ENCODE results near the gene SLC5A5.
A peak's percentile ranks its signal among the peaks of the same experiment; 100 is the strongest.

Gene SLC5A5

DNA sequence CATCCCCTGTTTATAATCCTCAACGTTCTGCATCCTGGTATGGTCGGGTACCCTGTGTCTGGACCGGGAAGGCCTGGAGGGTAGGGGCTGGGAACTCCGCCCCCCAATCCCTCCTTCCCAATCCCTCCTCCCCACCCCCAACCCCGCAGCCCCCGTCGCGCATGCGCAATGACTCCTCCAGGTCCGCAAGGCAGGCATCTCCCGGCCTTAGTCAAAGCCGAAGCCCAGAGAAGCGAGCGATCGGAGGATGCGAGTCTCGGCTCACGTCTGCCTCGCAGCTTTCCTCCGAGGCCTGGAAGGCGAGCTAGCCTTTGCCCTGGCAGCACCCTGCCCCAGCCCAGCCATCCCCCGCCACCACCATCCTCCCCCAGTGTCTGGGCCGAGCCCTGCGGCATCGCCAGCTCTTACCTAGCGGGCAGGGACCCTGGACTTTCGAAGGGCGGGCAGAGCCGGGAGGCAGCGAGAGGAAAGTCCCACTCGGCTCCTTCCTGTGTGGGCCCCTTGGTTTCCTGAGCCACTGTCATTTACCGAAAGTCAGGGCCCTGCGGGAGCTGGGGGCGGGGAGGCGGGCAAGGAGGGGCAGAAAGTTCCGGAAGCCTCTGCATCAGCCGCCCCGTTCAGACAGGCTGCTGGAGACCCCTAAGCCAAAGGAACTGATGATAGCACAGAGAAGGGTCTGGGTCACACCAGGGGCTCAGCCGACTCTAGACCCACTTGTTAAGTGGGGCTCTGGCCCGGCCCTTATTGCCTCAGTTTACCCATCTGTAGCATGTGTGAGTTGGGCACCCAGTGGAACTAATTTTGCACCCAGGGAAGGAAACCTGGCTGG, 24.0 kb upstream of the SLC5A5 start, which contains the start of gene JAK3:
TSS of gene JAK3 (minus strand) at position 445 of the 829 bp plus-strand sequence. CDS start 3,565 bp downstream, outside the sequence.
- DNase-seq = peak; percentile 92

- DNase-seq = no peak
Measured at GRCh38 chr19:17848595-17849292, 23.0 kb upstream of the SLC5A5 start.

- no peak for DNase-seq
Measured at GRCh38 chr19:17854061-17854460, 17.7 kb upstream of the SLC5A5 start.

DNA sequence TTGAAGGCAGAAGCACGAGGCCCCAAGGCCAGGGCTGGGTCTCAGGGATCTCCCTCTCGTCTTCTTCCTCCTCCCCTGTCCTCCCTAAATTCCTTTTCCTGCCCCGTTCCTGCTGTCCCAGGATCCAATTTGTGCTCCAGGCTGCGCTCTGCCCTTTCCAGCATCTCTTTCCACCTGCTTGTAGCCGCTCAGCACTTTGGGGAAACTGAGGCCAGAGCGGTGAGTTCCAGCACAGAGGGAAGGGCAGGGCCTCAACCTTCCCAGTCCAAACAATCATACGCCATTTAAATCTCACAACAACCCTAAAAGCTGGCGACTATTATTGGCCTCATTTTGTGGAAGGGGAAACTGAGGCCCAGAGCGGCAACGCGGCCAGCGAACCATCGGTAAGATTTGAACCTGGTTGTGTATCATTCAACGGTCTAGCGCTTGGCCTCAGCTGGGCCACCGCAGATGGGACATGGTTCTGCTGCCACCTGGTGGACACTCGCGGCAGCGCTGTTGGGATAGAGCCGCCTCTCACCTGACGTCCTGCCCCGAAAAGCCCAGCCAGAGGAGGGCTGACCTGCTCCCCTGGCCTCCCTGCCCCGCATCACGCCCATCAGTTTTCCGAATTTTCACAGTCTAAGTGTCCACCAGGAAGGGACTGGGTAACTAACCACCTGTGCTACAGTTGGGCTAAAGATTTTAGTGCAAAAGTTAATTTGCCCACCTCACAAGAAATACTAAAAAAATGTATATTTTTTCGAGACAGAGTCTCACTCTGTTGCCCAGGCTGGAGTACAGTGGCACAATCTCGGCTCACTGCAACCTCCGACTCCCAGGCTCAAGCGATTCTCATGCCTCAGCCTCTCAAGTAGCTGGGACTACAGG, 16.2 kb upstream of the SLC5A5 start:
- peak; percentile 92 for DNase-seq

- DNase-seq = peak; percentile 98
Measured at GRCh38 chr19:17859533-17860330, 12.0 kb upstream of the SLC5A5 start, which contains the start of gene RPL18A. TSS of gene RPL18A (plus strand) at chr19:17859910. CDS start at chr19:17859957, 47 bp downstream.

- DNase-seq = no peak
Measured at GRCh38 chr19:17860331-17860992, 11.3 kb upstream of the SLC5A5 start.

- DNase-seq = no peak
Measured at GRCh38 chr19:17860993-17861360, 10.8 kb upstream of the SLC5A5 start.

DNA sequence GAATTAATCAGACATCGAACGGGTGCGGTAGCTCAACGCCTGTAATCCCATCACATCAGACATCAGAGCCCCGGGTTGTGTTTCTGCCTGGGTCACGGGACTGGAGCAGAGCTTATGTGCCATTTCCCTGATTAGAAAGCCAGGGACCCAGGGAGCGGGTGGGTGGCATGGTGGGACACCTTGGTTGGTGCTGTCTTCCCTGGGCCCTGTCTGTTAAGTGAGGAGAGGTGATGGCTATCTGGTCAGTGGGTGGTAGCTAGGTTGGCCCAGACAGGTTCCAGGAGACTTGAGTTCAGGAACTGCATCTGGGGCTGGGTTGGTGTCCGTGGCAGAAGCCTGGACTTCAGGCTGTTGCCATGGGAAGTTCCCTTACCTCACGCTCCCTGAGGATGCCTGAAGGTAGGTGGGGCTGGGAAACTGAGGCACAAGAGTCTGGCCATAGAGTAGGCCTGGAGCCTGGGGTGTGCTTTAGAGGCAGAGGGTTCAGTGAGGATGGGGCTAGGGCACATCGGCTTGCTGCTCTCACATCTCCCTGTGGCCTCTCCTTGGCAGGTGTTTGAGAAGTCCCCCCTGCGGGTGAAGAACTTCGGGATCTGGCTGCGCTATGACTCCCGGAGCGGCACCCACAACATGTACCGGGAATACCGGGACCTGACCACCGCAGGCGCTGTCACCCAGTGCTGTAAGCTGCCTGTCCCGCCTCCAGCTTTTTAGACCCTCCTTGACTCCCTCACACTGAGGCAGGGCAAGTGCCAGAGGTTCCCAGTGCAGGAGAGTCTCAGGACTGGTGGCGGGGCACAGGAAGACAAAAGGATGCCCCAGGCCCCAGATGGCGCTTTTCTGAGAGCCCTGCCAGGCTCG, 10.0 kb upstream of the SLC5A5 start:
- no peak for DNase-seq

DNA sequence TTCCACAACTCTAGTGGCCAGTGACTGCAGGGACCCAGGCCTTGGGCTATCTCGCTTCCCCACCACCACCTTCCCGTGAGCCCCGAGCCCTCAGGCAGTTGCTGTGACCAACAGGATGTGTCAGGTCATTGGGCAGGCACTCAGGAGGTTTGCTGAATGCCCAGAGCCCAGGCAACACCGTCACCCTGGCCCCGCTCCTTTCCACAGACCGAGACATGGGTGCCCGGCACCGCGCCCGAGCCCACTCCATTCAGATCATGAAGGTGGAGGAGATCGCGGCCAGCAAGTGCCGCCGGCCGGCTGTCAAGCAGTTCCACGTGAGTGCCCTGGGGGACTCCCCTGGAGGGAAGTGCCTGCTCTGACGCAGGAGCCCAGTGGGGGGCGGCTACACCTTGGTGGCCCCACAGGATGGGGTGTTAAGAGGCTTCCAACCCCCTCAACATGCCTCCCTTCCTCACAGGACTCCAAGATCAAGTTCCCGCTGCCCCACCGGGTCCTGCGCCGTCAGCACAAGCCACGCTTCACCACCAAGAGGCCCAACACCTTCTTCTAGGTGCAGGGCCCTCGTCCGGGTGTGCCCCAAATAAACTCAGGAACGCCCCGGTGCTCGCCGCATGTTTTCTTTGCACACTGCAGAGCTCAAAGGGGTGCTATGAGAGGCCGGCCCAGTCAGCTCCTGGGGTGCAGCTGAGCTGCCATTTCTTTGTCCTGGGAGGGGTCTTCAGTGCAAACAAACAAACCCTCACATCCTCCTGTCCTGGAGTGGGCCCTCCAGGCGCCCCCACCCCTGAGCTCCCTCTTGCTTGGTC, 8.8 kb upstream of the SLC5A5 start:
- no peak for DNase-seq

DNA sequence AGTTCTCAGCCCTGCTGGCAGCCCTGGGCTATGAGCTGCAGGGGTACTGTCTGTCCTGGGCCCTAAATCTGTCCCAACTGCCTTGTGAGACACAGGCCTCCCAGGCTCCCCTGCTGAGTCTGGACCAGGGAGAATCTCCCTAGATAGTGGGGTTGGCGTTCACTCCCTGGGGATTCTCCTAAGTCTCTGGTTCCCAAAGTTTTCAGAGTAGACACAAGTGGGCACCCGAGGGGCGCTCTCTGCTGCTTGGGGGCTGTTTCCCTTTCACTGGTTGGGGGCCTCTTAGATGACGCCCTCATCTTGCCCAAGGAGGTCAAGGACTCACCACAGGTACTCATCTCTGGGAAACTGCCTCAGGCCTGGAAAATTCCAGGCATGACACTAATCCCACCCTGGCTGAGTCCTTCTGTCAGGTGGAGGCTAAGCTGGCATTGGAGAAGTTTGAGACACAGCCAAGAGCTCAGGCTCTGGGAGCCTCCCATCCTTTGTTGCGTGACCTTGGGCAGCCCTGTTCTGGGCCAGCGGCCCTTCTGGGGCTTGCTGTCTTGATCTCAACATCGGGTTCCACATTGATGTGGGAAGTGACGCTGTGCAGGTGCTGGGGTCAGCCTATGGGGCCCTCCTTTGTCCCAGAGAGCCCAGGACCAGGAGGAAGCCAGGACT, 8.1 kb upstream of the SLC5A5 start:
- DNase-seq = no peak

- DNase-seq = no peak
Measured at GRCh38 chr19:17865364-17866311, 6.1 kb upstream of the SLC5A5 start.

DNA sequence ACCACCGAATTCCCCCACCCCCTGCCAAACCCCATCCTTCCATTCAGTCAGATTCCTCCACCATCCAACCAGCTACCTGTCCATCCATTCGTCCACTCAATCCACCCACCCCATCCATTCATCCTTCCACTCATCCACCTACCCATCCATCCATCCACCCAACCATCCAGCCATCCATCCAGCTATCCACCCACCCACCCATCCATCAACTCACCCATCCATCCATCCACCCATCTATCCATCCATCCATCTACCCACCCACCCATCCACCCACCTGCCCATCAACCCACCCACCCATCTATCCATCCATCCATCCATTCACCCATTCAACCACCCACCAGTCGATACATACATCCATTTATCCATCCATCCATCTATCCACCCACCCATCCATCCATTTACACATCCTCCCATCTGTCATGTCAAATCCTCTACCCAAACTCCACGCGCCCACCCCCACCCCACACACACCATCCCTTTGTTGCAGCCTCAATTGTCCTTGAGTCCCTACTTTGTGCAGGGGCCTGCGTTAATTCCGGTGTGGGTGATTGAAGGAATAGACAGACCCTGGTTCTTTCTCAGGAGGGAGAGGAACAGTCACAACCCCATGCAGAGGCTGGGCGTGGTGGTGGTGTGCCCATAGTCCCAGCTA, 5.3 kb upstream of the SLC5A5 start:
- DNase-seq = no peak

DNA sequence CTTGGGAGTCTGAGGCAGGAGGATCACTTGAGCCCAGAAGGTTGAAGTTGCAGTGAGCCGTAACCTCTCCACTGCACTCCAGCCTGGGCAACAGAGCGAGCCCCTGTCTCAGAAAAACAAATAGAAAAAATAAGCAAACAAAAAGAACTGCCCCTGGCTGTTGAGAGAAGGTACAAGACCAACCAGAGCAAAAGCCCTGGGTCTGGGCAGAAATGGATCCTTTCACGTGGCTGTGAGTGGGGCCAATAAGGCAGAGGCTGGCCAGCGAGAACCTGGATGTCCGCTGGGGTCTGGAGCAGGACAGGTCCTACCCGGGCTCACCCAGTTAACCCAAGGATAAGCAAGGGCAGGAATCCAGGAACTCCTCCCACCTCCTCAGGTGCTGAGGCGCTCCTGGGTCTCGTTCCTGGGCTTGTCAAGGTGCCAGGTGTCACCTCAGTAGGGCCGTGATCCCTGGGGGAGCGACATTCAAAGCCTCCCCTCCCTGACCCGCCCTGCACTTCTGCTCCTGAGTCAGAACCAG, 4.7 kb upstream of the SLC5A5 start:
- DNase-seq = no peak

DNA sequence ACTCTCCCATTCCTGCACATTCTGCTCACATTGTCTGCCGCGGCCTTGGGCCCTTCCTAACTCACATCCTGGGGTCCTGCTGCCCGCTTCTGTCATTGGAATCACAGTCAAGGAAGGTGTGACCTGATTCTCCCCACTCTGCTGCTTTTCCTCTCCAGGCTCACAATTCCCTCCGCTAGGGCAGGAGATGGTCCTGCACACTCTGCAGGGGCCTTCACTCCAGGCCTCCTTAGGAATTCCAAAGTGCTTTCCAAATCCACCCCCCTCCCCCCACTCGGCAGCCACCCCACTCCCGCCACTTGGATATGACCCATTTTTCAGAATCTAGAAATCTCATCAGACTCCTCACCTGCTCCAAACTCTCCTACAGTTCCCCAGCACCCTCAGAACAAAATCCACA, 3.1 kb upstream of the SLC5A5 start:
- no peak for DNase-seq

DNA sequence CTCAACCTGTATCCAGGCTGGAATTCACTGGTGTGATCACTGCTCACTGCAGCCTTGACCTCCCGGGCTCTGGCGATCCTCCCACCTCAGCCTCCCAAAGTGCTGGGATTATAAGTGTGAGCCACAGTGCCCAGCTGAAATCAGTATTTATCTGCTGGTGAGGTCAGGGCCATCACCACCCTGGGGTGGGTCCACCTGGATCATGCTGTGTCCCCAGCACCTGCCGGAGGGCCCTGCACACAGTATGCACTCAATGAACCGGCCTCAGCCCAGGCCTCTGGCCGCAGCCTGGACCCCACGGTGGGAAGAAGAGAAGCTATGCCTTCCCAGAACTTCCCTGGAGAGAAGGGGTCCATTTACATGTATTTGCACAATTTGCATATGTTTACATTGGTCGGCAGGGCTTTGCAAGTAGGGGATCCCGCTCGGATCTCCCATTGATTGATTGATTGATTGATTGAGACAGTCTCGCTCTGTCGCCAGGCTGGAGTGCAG, 2.6 kb upstream of the SLC5A5 start:
- DNase-seq = no peak

GRCh38 chr19:17871032-17871877, 490 bp upstream of the SLC5A5 start:
- DNase-seq = no peak
